Upper lobe of left lung (tissue), 6 donors: ENCODE data around the gene CDKAL1. TPM values are rescaled to one million over a fixed set of nuclear protein-coding genes. Genes with fewer than 3 reads are reported as not detected.

Source experiments
- ATAC-seq, 2 donors: fragments of 200-7000 bp; cut with Tn5 transposase; one replicate each; pipeline ENCODE4 v1.9.1; 2022; ENCODE audit warnings: mild to moderate bottlenecking in 2 of 2, moderate library complexity in 2 of 2; ENCODE audit not compliant: low FRiP score in 2 of 2
- DNase-seq, 2 donors: peaks; one replicate each; pipeline ENCODE4 v3.0.0-alpha.2; 2019 to 2020
- H3K27ac ChIP-seq, 4 donors: fragments of 200-600 bp; sonication (generic); one replicate each; pipeline ENCODE4 v1.5.1; 2016 to 2019
- H3K27me3 ChIP-seq, 4 donors: fragments of 200-600 bp; sonication (generic); one replicate each; pipeline ENCODE4 v1.5.1; 2017 to 2019
- H3K36me3 ChIP-seq, 4 donors: fragments of 200-600 bp; sonication (generic); one replicate each; pipeline ENCODE4 v1.5.1; 2016 to 2019
- H3K4me1 ChIP-seq, 4 donors: fragments of 200-600 bp; sonication (generic); one replicate each; pipeline ENCODE4 v1.5.1; 2018 to 2019
- H3K4me3 ChIP-seq, 4 donors: fragments of 200-600 bp; sonication (generic); one replicate each; pipeline ENCODE4 v1.5.1; 2017 to 2019; ENCODE audit warnings: mild to moderate bottlenecking in 2 of 4, moderate library complexity in 1 of 4
- H3K9me3 ChIP-seq, 4 donors: fragments of 200-600 bp; sonication (generic); one replicate each; pipeline ENCODE4 v1.5.1; 2018 to 2019
- EP300 ChIP-seq, 4 donors: sonication (generic); formaldehyde crosslinking; IDR thresholded peaks; one replicate each; pipeline ENCODE4 v1.5.1; 2017; ENCODE audit warnings: antibody characterized with exemption in 4 of 4, control low read depth in 2 of 4
- POLR2A ChIP-seq, 4 donors: fragments of 450-650 bp; IDR thresholded peaks; one replicate each; pipeline ENCODE4 v1.5.1; 2016 to 2017; ENCODE audit warnings: antibody characterized with exemption in 4 of 4, mild to moderate bottlenecking in 2 of 4
- POLR2AphosphoS5 ChIP-seq, 2 donors: sonication (generic); formaldehyde crosslinking; IDR thresholded peaks; one replicate each; pipeline ENCODE4 v1.5.1; 2017; ENCODE audit warnings: antibody characterized with exemption in 2 of 2
- WGBS, 2 donors: methylation state at CpG; one replicate each; pipeline ENCODE4 v1.1.5; 2017 to 2018; 5-methylcytosine and 5-hydroxymethylcytosine counted together
- total RNA-seq, 6 donors: library from RNA; depleted of rRNA in 4 of 6; stranded (reverse); fragments of >200 nt in 4 of 6; gene quantifications; one replicate each; pipeline versions ENCODE4 v1.1.0 to v1.2.1, GENCODE V29; 2016 to 2021
- TF ChIP-seq, protein P1 (sequence below), 6 experiments: fragments of 450-650 bp in 4 of 6; fragments of 200-600 bp in 2 of 6; sonication (generic) in 2 of 6; IDR thresholded peaks; one replicate each; pipeline ENCODE4 v1.5.1; 2016 to 2019; ENCODE audit warnings: antibody characterized with exemption in 6 of 6
- donor health status: DM: no; HTN: no; CAD: no; lungs with moderate emphysema.
- donor health status: DM: no; HTN: yes; CAD: no; lungs with severe emphysema.

CDKAL1 gene
- total RNA-seq, 6 donors from 2014 or later: 9.4 to 22.6 (median 13.8) TPM

DNA sequence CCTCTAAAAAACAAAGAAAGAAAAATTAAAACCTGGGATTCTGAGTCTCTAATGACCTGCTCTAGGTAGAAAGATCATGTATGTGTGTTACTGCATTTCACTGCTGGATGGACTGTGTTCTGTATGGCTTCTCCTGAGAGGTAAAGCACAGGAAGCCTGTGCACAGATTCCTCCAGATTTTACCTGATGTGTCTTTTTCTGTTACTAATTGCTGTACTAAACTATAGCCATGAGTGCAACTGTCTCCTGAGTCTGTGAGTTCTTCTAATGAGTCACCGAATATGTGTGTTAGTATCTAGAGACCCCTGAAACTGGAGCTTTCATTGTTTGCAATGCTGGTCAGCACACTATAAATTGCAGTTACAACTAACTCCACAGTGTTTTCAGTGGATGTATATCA, 270.8 kb downstream of the CDKAL1 start:
- Histone ChIP-seq H3K27me3 (no peaks in the 10 kb centered on the region), H3K27ac (no peak overlapping the region), H3K9me3 (peaks cover 0 to 8% (median 5%) of the 10 kb centered on the region in 4 donors), H3K4me3 (no peak overlapping the region), H3K36me3 (no peaks in the 10 kb centered on the region), H3K4me1 (no peaks in the 10 kb centered on the region)
- 80 to 83% methylated on average over 1 of the region's 1 CpG for WGBS, 2 donors
- ATAC-seq (no peak), DNase-seq (no peak)
- TF ChIP-seq POLR2A (IDR thresholded peaks at IDR 0.05) (no peak), POLR2AphosphoS5 (IDR thresholded peaks at IDR 0.05) (no peak), EP300 (IDR thresholded peaks at IDR 0.05) (no peak)
- TF ChIP-seq, protein P1, sequence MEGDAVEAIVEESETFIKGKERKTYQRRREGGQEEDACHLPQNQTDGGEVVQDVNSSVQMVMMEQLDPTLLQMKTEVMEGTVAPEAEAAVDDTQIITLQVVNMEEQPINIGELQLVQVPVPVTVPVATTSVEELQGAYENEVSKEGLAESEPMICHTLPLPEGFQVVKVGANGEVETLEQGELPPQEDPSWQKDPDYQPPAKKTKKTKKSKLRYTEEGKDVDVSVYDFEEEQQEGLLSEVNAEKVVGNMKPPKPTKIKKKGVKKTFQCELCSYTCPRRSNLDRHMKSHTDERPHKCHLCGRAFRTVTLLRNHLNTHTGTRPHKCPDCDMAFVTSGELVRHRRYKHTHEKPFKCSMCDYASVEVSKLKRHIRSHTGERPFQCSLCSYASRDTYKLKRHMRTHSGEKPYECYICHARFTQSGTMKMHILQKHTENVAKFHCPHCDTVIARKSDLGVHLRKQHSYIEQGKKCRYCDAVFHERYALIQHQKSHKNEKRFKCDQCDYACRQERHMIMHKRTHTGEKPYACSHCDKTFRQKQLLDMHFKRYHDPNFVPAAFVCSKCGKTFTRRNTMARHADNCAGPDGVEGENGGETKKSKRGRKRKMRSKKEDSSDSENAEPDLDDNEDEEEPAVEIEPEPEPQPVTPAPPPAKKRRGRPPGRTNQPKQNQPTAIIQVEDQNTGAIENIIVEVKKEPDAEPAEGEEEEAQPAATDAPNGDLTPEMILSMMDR (IDR thresholded peaks at IDR 0.05): no peak

DNA sequence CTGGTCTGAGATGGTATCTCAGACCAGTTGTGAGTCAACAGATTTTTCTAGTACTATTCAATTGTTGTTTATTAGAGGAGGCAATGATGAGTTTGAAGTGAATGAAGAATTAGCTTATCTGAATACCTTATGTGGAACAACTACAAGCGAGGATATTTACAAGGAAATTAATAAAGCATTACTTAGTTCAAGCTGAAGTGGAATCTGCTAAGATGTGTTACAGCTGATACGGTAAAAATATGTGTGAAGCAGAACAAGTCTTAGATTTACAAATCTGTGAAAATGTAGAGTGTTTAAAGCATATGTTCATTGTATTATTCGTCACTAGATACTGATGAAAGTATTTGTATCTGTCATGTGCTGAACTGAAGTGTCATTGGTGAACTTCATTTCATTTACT, 272.4 kb downstream of the CDKAL1 start:
- DNase-seq (no peak), ATAC-seq (no peak)
- WGBS, 2 donors: 91 to 96% methylated on average over 3 of the region's 3 CpGs
- Histone ChIP-seq H3K4me3 (no peak overlapping the region), H3K27me3 (no peaks in the 10 kb centered on the region), H3K36me3 (no peaks in the 10 kb centered on the region), H3K27ac (no peak overlapping the region), H3K4me1 (peaks cover 0 to 8% (median 1%) of the 10 kb centered on the region in 4 donors), H3K9me3 (peaks cover 0 to 8% (median 5%) of the 10 kb centered on the region in 4 donors)
- no peak for TF ChIP-seq POLR2A (IDR thresholded peaks at IDR 0.05)
- TF ChIP-seq, protein P1 (IDR thresholded peaks at IDR 0.05): no peak

DNA sequence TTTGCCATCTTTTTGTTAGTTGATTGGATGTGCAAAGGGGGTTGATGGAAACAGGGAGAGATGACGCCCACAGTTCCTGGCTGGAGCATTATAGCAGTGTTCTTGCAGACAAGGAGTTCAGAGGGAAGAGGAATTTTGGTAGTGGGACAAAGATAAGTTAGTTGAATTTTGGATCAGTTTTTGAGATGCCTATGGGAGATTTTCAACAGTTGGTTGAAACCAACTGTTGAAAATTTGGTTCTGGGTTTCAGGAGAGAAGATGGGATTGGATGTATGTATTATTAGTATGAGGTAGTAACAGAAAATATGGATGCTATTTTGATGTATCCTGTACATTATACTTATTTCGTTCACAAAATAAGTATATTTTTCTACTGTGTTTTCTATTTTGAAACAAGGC, 274.2 kb downstream of the CDKAL1 start:
- DNase-seq: no peak
- Histone ChIP-seq H3K4me3 (no peak overlapping the region), H3K9me3 (peaks cover 0 to 8% (median 5%) of the 10 kb centered on the region in 4 donors), H3K4me1 (peaks cover 0 to 8% (median 1%) of the 10 kb centered on the region in 4 donors), H3K27ac (no peak overlapping the region), H3K36me3 (no peaks in the 10 kb centered on the region), H3K27me3 (no peaks in the 10 kb centered on the region)
- WGBS, 2 donors: 82 to 89% methylated on average over 2 of the region's 2 CpGs
- ATAC-seq: no peak
- TF ChIP-seq POLR2AphosphoS5 (IDR thresholded peaks at IDR 0.05): no peak
- TF ChIP-seq, protein P1 (IDR thresholded peaks at IDR 0.05): no peak
- TF ChIP-seq EP300 (IDR thresholded peaks at IDR 0.05): no peak
- TF ChIP-seq POLR2A (IDR thresholded peaks at IDR 0.05): no peak

DNA sequence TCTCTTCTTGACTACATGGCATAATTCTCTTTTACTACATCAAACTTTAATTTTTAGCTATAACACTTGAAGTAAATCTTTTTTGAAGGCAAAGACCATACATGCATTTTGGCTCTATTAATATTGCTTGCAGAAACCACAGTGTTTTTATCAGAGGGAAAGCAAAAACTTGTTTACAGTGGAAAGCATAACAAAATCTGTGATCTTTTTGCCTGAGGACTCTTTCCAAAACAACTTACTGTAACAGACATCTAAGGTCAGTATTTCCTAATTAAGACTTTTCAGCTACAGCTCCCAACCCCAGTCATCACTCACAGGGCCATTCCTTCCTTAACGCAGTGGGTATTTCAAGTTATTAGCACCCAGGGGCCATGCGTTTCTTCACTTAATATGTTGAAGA, 274.7 kb downstream of the CDKAL1 start:
- WGBS, 2 donors: 80 to 91% methylated on average over 2 of the region's 2 CpGs

DNA sequence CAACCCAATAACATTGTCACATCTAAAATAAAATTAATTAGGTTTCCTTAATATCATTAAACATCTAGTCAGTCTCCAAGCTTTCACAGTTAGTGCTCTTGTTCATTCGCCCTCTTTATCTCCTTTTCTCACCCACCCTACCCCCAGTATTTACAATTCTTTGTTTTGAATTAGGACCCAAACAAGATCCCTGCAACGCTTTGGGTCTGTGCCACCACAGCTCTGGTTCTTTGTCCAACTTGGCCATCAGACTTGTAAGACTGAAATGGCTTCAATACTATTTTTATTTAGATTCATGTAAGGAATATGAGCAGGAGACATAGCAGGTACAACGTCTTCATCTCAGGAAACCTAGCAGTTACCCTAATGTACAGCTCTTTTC, 276.5 kb downstream of the CDKAL1 start:
- Histone ChIP-seq H3K27me3 (no peaks in the 10 kb centered on the region), H3K4me1 (peaks cover 0 to 8% (median 1%) of the 10 kb centered on the region in 4 donors), H3K36me3 (no peaks in the 10 kb centered on the region), H3K4me3 (no peak overlapping the region), H3K9me3 (peaks cover 0 to 8% (median 5%) of the 10 kb centered on the region in 4 donors), H3K27ac (no peak overlapping the region)
- DNase-seq: no peak
- TF ChIP-seq, protein P1 (IDR thresholded peaks at IDR 0.05): no peak
- TF ChIP-seq POLR2AphosphoS5 (IDR thresholded peaks at IDR 0.05): no peak
- 71 to 72% methylated on average over 3 of the region's 3 CpGs for WGBS, 2 donors
- ATAC-seq: no peak

More for the DNA sequence above, 274.7 kb downstream of the CDKAL1 start:
- peaks cover 0 to 8% (median 1%) of the 10 kb centered on the region in 4 donors for H3K4me1 ChIP-seq
- no peaks in the 10 kb centered on the region for H3K36me3 ChIP-seq
- H3K9me3 ChIP-seq: peaks cover 0 to 8% (median 5%) of the 10 kb centered on the region in 4 donors
- no peak for DNase-seq
- no peak for ATAC-seq
- TF ChIP-seq, protein P1 (IDR thresholded peaks at IDR 0.05): no peak
- TF ChIP-seq POLR2A (IDR thresholded peaks at IDR 0.05) (no peak), EP300 (IDR thresholded peaks at IDR 0.05) (no peak), POLR2AphosphoS5 (IDR thresholded peaks at IDR 0.05) (no peak)
- no peaks in the 10 kb centered on the region for H3K27me3 ChIP-seq
- H3K4me3 ChIP-seq: no peak overlapping the region
- H3K27ac ChIP-seq: no peak overlapping the region
